Endodermal cell (in vitro differentiated cells): ENCODE data around the gene TALDO1. TPM values are rescaled to one million over a fixed set of nuclear protein-coding genes. Genes with fewer than 3 reads are reported as not detected.
A peak's percentile ranks its signal among the peaks of the same experiment; 100 is the strongest.

ENCODE experiments used
- DNase-seq: peaks from one replicate; pipeline ENCODE4 v3.0.0-alpha.2; 2017
- H3K27ac ChIP-seq: 2 replicates; pipeline ENCODE4 v1.5.1; 2013; ENCODE audit warnings: mild to moderate bottlenecking, low read depth, low read length, moderate library complexity
- H3K27me3 ChIP-seq: 2 replicates; pipeline ENCODE4 v1.6.1; 2013; ENCODE audit warnings: mild to moderate bottlenecking, low read length, moderate library complexity; ENCODE audit not compliant: insufficient read depth, control insufficient read depth, poor library complexity, severe bottlenecking
- H3K36me3 ChIP-seq: 2 replicates; pipeline ENCODE4 v1.7.0; 2013; ENCODE audit warnings: mild to moderate bottlenecking, low read length, moderate library complexity; ENCODE audit not compliant: control insufficient read depth, insufficient read depth
- H3K4me1 ChIP-seq: one replicate; pipeline ENCODE4 v1.7.0; 2013; ENCODE audit warnings: low read length; ENCODE audit not compliant: control insufficient read depth, insufficient read depth
- H3K4me3 ChIP-seq: 2 replicates; pipeline ENCODE4 v1.5.1; 2013; ENCODE audit warnings: mild to moderate bottlenecking, low read length, moderate library complexity
- H3K9ac ChIP-seq: 2 replicates; pipeline ENCODE4 v1.6.1; 2013; ENCODE audit warnings: mild to moderate bottlenecking, low read length, moderate library complexity; ENCODE audit not compliant: poor library complexity, severe bottlenecking; ENCODE audit errors: extremely low read depth
- H3K9me3 ChIP-seq: 2 replicates; pipeline ENCODE4 v1.6.1; 2013; ENCODE audit warnings: mild to moderate bottlenecking, low read length, moderate library complexity; ENCODE audit not compliant: control insufficient read depth
- H3K27ac Mint-ChIP-seq: 2 replicates; pipeline ENCODE4 v1.8.0; 2020; ENCODE audit warnings: mixed read lengths
- H3K27me3 Mint-ChIP-seq: 2 replicates; pipeline ENCODE4 v1.8.0; 2021; ENCODE audit warnings: mild to moderate bottlenecking, mixed read lengths; ENCODE audit not compliant: insufficient read depth
- H3K36me3 Mint-ChIP-seq: 2 replicates; pipeline ENCODE4 v1.8.0; 2020; ENCODE audit warnings: low read depth, mixed read lengths
- H3K4me1 Mint-ChIP-seq: 2 replicates; pipeline ENCODE4 v1.8.0; 2020; ENCODE audit warnings: mixed read lengths
- H3K4me3 Mint-ChIP-seq: 2 replicates; pipeline ENCODE4 v1.8.0; 2020; ENCODE audit warnings: mild to moderate bottlenecking, moderate library complexity, mixed read lengths
- H3K9me3 Mint-ChIP-seq: 2 replicates; pipeline ENCODE4 v1.8.0; 2020; ENCODE audit warnings: mild to moderate bottlenecking, mixed read lengths
- CTCF ChIP-seq: fragments of 200-600 bp; sonication (generic); conservative IDR thresholded peaks from 2 replicates; pipeline ENCODE4 v1.5.0; 2021; ENCODE audit warnings: antibody characterized with exemption, mild to moderate bottlenecking
- WGBS, 2 experiments: methylation state at CpG; one replicate each; pipeline versions ENCODE4 v1.1.5 to v1.1.7; 2013; ENCODE audit warnings: missing lambda C conversion rate in 2 of 2, mixed read lengths in 1 of 2; ENCODE audit not compliant: insufficient coverage in 1 of 2, insufficient read length in 1 of 2; 5-methylcytosine and 5-hydroxymethylcytosine counted together
- total RNA-seq, 2 donors: library from RNA; stranded (reverse); fragmentation: NEBNext Ultra II Directional in 1 of 2; extraction: Animal tissue kit (Norgen Biotek cat#: 25700) in 1 of 2; gene quantifications; 2 replicates in 1 of 2; 3 replicates in 1 of 2; pipeline ENCODE4 v1.2.1, GENCODE V29; 2021

Gene TALDO1
- total RNA-seq, 2 donors from 2014 or later: 177 to 221 TPM

- peak; percentile 73 for DNase-seq
- peak overlapping the region; percentile 47 for H3K9ac ChIP-seq
- no peak for TF ChIP-seq CTCF
- Mint-ChIP-seq H3K4me1 (peaks cover 12% of the 10 kb centered on the region), H3K9me3 (no peaks in the 10 kb centered on the region), H3K4me3 (peak overlapping the region; percentile 73), H3K27me3 (no peaks in the 10 kb centered on the region), H3K27ac (peak overlapping the region; percentile 93), H3K36me3 (peaks cover 8% of the 10 kb centered on the region)
- peak overlapping the region; percentile 93 for H3K4me3 ChIP-seq
- H3K4me1 ChIP-seq: peaks cover 7% of the 10 kb centered on the region
- peaks cover 4% of the 10 kb centered on the region for H3K9me3 ChIP-seq
- H3K27me3 ChIP-seq: no peaks in the 10 kb centered on the region
- no peaks in the 10 kb centered on the region for H3K36me3 ChIP-seq
- 27 to 42% methylated on average over 21 to 46 of the region's 46 CpGs for WGBS, 2 experiments
- peak overlapping the region; percentile 84 for H3K27ac ChIP-seq
These were observed 741 bp upstream of the TALDO1 start for GRCh38 chr11:746289-747157.

GRCh38 chr11:748007-748359 lies 719 bp downstream of the TALDO1 start:
- no peaks in the 10 kb centered on the region for H3K9me3 ChIP-seq

GRCh38 chr11:749731-750130 lies 2.5 kb downstream of the TALDO1 start:
- TF ChIP-seq CTCF: no peak
- Mint-ChIP-seq H3K4me3 (no peak overlapping the region), H3K27me3 (no peaks in the 10 kb centered on the region), H3K4me1 (peaks cover 12% of the 10 kb centered on the region), H3K27ac (no peak overlapping the region), H3K36me3 (peaks cover 16% of the 10 kb centered on the region), H3K9me3 (no peaks in the 10 kb centered on the region)
- Histone ChIP-seq H3K27me3 (no peaks in the 10 kb centered on the region), H3K4me3 (no peak overlapping the region), H3K27ac (no peak overlapping the region), H3K9ac (no peak overlapping the region), H3K9me3 (no peaks in the 10 kb centered on the region), H3K36me3 (peaks cover 3% of the 10 kb centered on the region), H3K4me1 (peaks cover 4% of the 10 kb centered on the region)
- WGBS, 2 experiments: 89 to 95% methylated on average over 1 to 2 of the region's 2 CpGs
- DNase-seq: no peak

More at GRCh38 chr11:748007-748359, 719 bp downstream of the TALDO1 start:
- H3K4me1 Mint-ChIP-seq: peaks cover 12% of the 10 kb centered on the region
- WGBS, 2 experiments: 3 to 10% methylated on average over 6 to 18 of the region's 18 CpGs
- H3K9me3 Mint-ChIP-seq: no peaks in the 10 kb centered on the region
- H3K27ac Mint-ChIP-seq: peak overlapping the region; percentile 85
- Histone ChIP-seq H3K4me1 (peaks cover 4% of the 10 kb centered on the region), H3K27me3 (no peaks in the 10 kb centered on the region), H3K4me3 (peak overlapping the region; percentile 93), H3K27ac (no peak overlapping the region), H3K36me3 (peaks cover 3% of the 10 kb centered on the region), H3K9ac (peak overlapping the region; percentile 63)
- H3K4me3 Mint-ChIP-seq: peak overlapping the region; percentile 73
- peaks cover 16% of the 10 kb centered on the region for H3K36me3 Mint-ChIP-seq
- H3K27me3 Mint-ChIP-seq: no peaks in the 10 kb centered on the region
- TF ChIP-seq CTCF: no peak
- peak; percentile 58 for DNase-seq
